Skin epidermis (tissue), 12 donors: ENCODE measurements around the gene TMEM139.
A peak's percentile ranks its signal among the peaks of the same experiment; 100 is the strongest.

Experiments
- H3K27ac ChIP-seq, 21 experiments: fragments of 200-600 bp; sonication (generic) in 11 of 21; one replicate each; pipeline ENCODE4 v1.5.0; 2020; ENCODE audit warnings: mild to moderate bottlenecking in 3 of 21, inconsistent platforms in 2 of 21, moderate library complexity in 2 of 21
- H3K4me3 ChIP-seq, 7 experiments: fragments of 200-600 bp; sonication (generic) in 2 of 7; one replicate each; pipeline ENCODE4 v1.5.0; 2020; ENCODE audit warnings: inconsistent platforms in 2 of 7, mild to moderate bottlenecking in 2 of 7, moderate library complexity in 1 of 7

The TMEM139 gene

GRCh38 chr7:143284591-143285469, at the start of gene TMEM139:
Gene TMEM139 (plus strand): TSS chr7:143284958. CDS start chr7:143285958, 1,000 bp downstream.
- Histone ChIP-seq H3K4me3 (peak within 1 kb of the TSS in 1 of 7 experiments; percentile 13), H3K27ac (peak within 1 kb of the TSS in 7 of 21 experiments; percentile 8 to 61 (median 52))

DNA sequence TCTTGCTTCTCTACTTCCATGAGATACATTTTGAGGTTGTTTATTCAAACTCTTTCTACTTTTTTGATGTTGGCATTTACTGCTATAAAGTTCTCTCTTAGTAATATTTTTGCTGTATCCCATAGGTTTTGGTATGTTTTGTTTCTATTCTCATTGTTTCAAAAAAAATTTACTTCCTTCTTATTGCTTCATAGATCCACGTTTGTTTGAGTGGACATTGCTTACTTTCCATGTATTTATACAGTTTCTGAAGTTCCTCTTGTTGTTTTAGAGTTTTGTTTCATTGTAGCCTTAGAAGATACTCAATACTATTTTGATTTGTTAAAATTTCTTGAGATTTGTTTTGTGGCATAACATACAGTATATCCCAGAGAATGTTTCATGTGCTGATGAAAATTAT, 49.2 kb upstream of the TMEM139 start:
- H3K27ac ChIP-seq, result no peak overlapping the region

DNA sequence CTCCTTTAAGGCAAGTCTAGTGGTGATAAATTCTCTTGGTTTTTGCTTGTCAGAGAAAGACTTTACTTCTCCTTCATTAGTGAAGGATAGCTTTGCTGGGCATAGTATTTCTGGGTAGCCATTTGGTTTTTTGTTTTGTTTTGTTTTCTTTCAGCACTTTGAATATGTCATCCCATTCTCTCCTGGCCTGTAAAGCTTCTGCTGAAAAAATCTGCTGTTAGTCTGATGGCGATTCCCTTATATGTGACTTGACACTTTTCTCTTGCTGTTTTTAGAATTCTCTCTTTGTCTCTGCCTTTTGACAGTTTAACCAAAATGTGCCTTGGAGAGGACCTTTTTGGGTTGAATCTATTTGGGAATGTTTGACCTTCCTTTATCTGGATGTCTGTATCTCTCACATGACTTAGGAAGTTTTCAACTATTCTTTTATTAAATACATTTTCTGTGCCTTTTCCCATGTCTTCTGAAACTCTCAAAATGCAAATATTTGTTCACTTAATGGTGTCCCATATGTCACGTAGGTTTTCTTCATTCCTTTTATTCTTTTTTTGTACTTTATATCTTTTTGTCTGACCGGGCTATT, 48.3 kb upstream of the TMEM139 start:
- H3K27ac ChIP-seq, result peak overlapping the region in 1 of 21 experiments; percentile 22
- no peak overlapping the region for H3K4me3 ChIP-seq

More for the DNA sequence above, 49.2 kb upstream of the TMEM139 start:
- H3K4me3 ChIP-seq, result no peak overlapping the region

GRCh38 chr7:143237366-143237765, 47.4 kb upstream of the TMEM139 start:
- Histone ChIP-seq H3K27ac (peak overlapping the region in 3 of 21 experiments; percentile 16 to 50 (median 49)), H3K4me3 (no peak overlapping the region)

- Histone ChIP-seq H3K4me3 (no peak overlapping the region), H3K27ac (peak overlapping the region in 3 of 21 experiments; percentile 12 to 49 (median 38))
Measured at GRCh38 chr7:143238289-143238980, 46.3 kb upstream of the TMEM139 start.

DNA sequence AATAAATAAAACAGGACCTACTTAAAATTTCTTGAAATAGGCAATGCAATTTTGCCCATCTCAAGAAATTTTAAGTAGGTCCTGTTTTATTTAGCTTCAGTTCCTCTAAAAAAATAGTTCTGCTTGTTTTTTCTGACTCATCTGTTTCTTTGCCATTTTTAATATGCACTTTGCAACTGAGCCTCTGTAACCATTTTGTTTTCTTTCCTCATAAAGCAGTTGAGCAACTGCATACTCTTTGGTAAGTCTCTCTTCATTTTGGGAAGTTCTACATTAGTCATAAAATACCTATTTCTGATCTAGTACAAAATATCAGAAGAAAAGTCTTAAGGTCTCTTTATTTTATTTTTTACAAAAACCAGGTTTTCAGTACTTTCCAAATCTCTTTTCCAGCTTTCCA, 44.9 kb upstream of the TMEM139 start:
- Histone ChIP-seq H3K4me3 (no peak overlapping the region), H3K27ac (peak overlapping the region in 10 of 21 experiments; percentile 5 to 72 (median 51))

GRCh38 chr7:143240291-143241168, 44.2 kb upstream of the TMEM139 start:
- peak overlapping the region in 10 of 21 experiments; percentile 5 to 72 (median 51) for H3K27ac ChIP-seq
- H3K4me3 ChIP-seq, result no peak overlapping the region

- Histone ChIP-seq H3K27ac (no peak overlapping the region), H3K4me3 (no peak overlapping the region)
Measured at GRCh38 chr7:143242306-143242705, 42.5 kb upstream of the TMEM139 start.

- no peak overlapping the region for H3K4me3 ChIP-seq
- H3K27ac ChIP-seq, result no peak overlapping the region
Measured at GRCh38 chr7:143243111-143243510, 41.6 kb upstream of the TMEM139 start.

DNA sequence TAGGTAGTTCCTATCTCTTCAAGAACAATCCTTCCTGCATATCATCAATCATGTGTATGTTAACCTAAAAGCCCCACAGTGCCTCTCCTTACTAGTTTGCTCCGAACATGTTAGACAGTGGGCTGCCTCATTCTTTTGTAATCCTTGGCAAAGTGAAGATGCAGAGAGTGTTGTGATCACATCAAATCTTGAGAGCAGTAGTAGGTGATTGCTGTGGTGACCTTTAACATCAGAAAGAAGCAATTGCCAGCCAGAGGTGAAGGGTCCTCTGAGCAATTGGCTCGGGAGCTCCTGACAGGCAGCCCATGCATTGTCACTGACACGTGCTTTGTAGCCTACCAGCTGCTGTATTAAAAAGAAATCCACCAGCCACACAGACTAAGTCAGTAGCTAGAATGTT, 41.1 kb upstream of the TMEM139 start:
- H3K4me3 ChIP-seq, result no peak overlapping the region

GRCh38 chr7:143244321-143244720, 40.4 kb upstream of the TMEM139 start:
- no peak overlapping the region for H3K27ac ChIP-seq

More for the DNA sequence above, 41.1 kb upstream of the TMEM139 start:
- no peak overlapping the region for H3K27ac ChIP-seq

DNA sequence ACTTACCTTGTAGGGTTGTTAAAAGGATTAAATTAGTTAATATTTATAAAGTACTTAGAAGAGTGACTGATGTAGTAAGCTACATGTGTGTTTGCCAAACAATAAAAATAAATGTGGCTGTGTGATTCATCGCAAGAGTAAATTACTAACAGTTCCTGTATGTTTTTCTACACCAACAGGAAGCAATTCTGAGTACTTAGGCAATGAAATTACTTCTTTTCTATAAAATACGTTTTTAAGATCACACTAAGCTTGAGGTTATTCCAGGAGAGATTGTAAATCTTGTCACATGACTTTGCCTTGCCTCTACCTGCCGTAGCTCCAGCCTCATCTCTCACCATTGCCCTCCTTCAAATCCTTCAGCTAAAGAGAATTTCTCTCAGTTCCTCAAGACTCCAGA, 39.6 kb upstream of the TMEM139 start:
- no peak overlapping the region for H3K4me3 ChIP-seq

More at GRCh38 chr7:143244321-143244720, 40.4 kb upstream of the TMEM139 start:
- no peak overlapping the region for H3K4me3 ChIP-seq

DNA sequence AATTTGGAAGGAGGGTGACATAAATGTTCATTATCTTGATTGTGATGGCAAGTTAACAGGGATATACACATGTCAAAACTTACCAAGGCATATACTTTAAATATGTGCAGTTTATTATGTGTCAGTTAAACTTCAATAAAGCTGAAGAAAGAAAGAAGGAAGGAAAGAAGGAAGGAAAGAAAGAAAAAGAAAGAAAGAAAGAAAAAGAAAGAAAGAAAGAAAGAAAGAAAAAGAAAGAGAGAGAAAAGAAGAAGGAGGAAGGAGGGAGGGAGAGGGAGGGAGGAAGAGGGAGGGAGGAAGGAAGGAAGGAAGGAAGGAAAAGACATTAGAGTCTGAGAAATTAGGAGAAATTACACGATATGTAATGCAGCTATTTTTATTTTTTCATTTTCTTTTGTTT, 37.4 kb upstream of the TMEM139 start:
- Histone ChIP-seq H3K27ac (no peak overlapping the region), H3K4me3 (no peak overlapping the region)

More for the DNA sequence above, 39.6 kb upstream of the TMEM139 start:
- H3K27ac ChIP-seq, result peak overlapping the region in 4 of 21 experiments; percentile 5 to 61 (median 34)

DNA sequence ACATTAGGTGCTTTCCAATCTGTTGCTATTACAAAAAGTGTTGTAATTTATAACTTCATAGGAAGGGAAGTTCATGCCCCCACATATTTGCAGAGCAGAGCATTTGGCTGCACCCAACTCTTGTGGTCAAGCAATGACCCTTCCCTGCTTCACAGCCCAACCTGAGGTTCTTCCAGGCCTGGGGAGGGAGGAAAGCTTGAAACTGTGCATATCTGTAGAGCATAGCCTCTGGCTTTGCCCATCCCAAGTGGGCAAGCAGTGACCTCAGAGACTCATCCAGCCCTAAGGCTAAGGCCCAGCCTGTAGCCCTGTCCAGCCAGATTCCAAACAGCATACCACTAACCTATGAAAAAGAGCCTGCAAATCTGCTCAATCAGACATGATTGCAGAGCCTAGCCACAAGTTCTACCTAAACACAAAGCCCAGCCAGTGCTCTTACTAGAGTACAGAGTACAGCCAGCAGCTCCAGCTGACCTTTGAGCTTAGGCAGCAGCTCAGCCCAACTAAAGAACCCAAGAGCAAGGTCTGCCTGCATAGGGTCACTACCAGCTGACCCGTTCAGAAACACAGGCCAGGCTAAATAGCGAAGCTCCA, 35.9 kb upstream of the TMEM139 start:
- H3K27ac ChIP-seq, result no peak overlapping the region
- H3K4me3 ChIP-seq, result no peak overlapping the region

DNA sequence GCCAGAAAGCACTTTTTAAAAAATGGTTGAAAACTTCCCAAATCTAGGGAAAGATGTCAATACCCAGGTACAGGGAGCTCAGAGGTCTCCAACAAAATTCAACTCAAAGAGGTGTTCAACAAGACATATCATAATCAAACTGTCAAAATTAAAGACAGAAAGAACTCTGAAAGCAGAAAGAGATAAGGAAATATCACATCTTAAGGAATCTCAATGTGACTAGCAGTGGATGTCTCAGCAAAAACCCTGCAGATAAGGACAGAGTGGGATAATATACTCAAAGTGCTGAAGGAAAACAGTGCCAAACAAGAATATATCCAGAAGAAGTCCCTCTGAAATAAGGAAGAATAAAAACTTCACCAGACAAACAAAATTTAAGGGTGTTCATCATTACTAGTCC, 34.6 kb upstream of the TMEM139 start:
- H3K4me3 ChIP-seq, result no peak overlapping the region
- peak overlapping the region in 3 of 21 experiments; percentile 3 to 10 (median 4) for H3K27ac ChIP-seq

- Histone ChIP-seq H3K27ac (peak overlapping the region in 1 of 21 experiments; percentile 4), H3K4me3 (no peak overlapping the region)
Measured at GRCh38 chr7:143250822-143251221, 33.9 kb upstream of the TMEM139 start.

DNA sequence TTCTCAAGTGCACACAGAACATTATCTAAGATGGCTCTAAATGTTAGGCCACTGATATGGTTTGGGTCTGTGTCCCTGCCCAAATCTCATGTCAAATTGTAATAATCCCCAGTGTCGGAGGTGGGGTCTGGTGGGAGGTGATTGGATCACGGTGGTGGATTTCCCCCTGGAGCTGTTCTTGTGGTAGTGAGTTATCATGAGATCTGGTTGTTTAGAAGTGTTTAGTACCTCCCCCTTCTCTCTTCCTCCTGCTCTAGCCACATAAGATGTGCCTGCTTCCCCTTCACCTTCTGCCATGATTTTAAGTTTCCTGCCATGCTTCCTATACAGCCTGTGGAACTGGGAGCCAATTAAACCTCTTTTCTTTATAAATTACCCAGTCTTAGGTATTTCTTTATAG, 32.8 kb upstream of the TMEM139 start:
- Histone ChIP-seq H3K4me3 (no peak overlapping the region), H3K27ac (peak overlapping the region in 1 of 21 experiments; percentile 32)

DNA sequence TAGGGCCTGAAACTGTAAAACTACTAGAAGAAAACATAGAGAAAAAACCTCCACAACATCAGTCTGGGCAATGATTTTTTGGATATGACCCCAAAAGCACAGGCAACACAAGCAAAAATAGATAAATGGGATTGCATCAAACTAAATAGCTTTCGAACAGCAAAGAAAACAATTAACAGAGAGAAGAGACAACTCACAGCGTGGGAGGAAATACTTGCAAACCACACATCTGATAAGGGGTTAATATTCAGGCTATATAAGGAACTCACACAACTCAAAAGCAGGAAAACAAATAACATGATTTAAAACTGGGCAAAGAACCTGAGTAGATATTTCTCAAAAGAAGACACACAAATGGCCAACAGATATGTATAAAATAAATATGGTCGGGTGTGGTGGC, 29.2 kb upstream of the TMEM139 start:
- Histone ChIP-seq H3K27ac (no peak overlapping the region), H3K4me3 (no peak overlapping the region)

- H3K27ac ChIP-seq, result no peak overlapping the region
- H3K4me3 ChIP-seq, result no peak overlapping the region
Measured at GRCh38 chr7:143256325-143256724, 28.4 kb upstream of the TMEM139 start.
